ENCODE measurements around the gene TMEM161B. TPM values are rescaled to one million over a fixed set of nuclear protein-coding genes. Genes with fewer than 3 reads are reported as not detected.
"Not testable (repeated sequence)": the region's sequence is repeated elsewhere in the genome, so short reads cannot be mapped to it uniquely, and the experiment has no call there.

Gene TMEM161B
- polyA plus RNA-seq, 4 donors = 24.5 to 32.7 (median 28.7) TPM

DNA sequence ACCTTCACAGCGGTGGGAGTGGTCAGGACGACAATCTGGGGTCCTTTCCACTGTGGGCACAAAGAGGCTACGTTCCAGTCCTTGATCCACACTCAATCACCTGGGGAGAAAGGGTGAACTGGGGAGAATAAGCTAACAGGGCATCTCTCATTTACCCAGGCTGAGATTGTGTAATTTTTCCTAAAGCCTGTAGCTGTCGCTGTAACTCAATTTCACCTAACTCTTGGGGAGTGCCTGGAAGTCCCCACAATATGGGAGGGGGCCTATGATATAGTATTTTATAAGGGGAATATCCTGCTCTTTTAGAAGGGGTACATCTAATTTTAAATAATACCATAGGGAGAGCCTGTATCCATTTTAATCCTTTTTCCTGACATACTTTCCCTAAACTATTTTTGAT is 79.2 kb downstream of the TMEM161B start:
- DNase-seq (ENCODE audit: low read depth in 4 of 4, low spot score in 3 of 4) = not testable (repeated sequence)

GRCh38 chr5:88188458-88189132 is 80.0 kb downstream of the TMEM161B start:
- DNase-seq (ENCODE audit: low read depth in 4 of 4, low spot score in 3 of 4) = no peak

GRCh38 chr5:88183255-88183654 is 85.4 kb downstream of the TMEM161B start:
- DNase-seq (ENCODE audit: low read depth in 4 of 4, low spot score in 3 of 4) = no peak

- DNase-seq (ENCODE audit: low read depth in 4 of 4, low spot score in 3 of 4) = not testable (repeated sequence)
These were observed 91.2 kb downstream of the TMEM161B start for GRCh38 chr5:88177486-88177885.

GRCh38 chr5:88172847-88173758 is 95.5 kb downstream of the TMEM161B start:
- no peak for DNase-seq (ENCODE audit: low read depth in 4 of 4, low spot score in 3 of 4)

GRCh38 chr5:88159591-88159990 is 109.1 kb downstream of the TMEM161B start:
- DNase-seq (ENCODE audit: low read depth in 4 of 4, low spot score in 3 of 4) = no peak

GRCh38 chr5:88158056-88158455 is 110.6 kb downstream of the TMEM161B start:
- DNase-seq (ENCODE audit: low read depth in 4 of 4, low spot score in 3 of 4) = no peak

- no peak for DNase-seq (ENCODE audit: low read depth in 4 of 4, low spot score in 3 of 4)
These were observed 113.8 kb downstream of the TMEM161B start for GRCh38 chr5:88154891-88155290.

- no peak for DNase-seq (ENCODE audit: low read depth in 4 of 4, low spot score in 3 of 4)
These were observed 117.9 kb downstream of the TMEM161B start for GRCh38 chr5:88150747-88151146.

DNA sequence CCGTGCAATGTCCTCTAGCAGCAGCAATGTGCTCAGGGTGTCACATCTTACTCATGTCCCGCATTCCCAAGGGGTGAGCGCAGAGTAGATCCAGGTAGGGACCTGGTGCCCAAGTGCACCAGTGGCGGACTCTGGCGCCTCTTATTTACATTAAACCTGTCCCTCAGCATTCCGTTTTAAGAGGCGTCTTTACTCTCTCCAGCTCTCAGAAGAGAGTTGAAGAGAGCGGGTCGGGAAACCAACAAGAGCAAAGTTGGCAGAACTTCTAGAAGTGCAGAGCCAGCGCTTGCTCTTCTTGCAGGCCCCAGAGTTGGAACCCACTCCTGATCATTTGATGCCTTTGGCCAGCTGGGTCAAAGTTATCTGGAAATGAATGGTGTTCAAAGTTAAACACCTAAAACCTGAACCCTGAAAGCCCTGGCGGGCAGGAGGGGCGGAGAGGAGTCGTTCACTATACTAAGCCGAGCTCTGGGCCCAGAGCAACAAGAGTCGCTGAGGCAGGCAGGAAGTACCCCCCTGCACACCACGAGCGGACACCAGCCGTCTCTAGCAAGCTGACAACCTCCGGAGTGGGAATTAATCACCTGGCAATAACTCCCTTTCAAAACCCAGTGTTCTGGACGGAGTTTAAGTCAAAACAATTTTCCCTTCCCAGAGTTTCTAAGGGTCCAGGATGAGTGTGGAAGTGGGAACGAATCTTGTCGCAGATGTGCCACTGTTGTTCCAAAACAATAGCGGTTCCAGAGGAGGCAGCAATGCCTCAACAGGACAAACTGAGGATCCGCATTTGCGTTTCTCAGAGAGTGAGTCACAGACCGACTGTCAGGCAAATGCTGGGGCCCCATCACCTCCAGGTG is 122.8 kb downstream of the TMEM161B start:
- no peak for DNase-seq (ENCODE audit: low read depth in 4 of 4, low spot score in 3 of 4)

GRCh38 chr5:88145221-88145610 is 123.4 kb downstream of the TMEM161B start:
- DNase-seq (ENCODE audit: low read depth in 4 of 4, low spot score in 3 of 4) = no peak

Data from right renal pelvis (tissue), 4 donors.